Uterine smooth muscle cell (primary cell): ENCODE results near the gene HOXA13. TPM values are rescaled to one million over a fixed set of nuclear protein-coding genes. Genes with fewer than 3 reads are reported as not detected.

ENCODE experiments used
- total RNA-seq: library from RNA; depleted of rRNA; stranded (reverse); fragments of >200 nt; gene quantifications from 2 replicates; pipeline ENCODE4 v1.2.3, GENCODE V29; 2014

The HOXA13 gene
- total RNA-seq: 14.9 and 17.6 TPM in 2 replicates

GRCh38 chr7:27199849-27200760 lies at the start of gene HOXA13:
TSS of gene HOXA13 (minus strand) at chr7:27200091. CDS start at chr7:27200077, 14 bp downstream.

GRCh38 chr7:27242555-27243339 lies 42.9 kb upstream of the HOXA13 start, which contains the start of gene EVX1:
TSS of gene EVX1 (plus strand) at chr7:27242802. CDS start at chr7:27243031, 229 bp downstream.

GRCh38 chr7:27185013-27185853 lies 14.7 kb downstream of the HOXA13 start, which contains the start of gene HOXA11:
TSS of gene HOXA11 (minus strand) at chr7:27185232. CDS start at chr7:27185144, 88 bp downstream.

GRCh38 chr7:27173956-27174873 lies 25.7 kb downstream of the HOXA13 start, which contains the start of gene HOXA10:
TSS of gene HOXA10 (minus strand) at chr7:27174320. CDS start at chr7:27174306, 14 bp downstream.

GRCh38 chr7:27165089-27165995 lies 34.5 kb downstream of the HOXA13 start, which contains the start of gene HOXA9:
TSS of gene HOXA9 (minus strand) at chr7:27165537. CDS start at chr7:27165457, 80 bp downstream.

GRCh38 chr7:27156508-27156898 lies 43.4 kb downstream of the HOXA13 start, which contains the start of gene HOXA7:
TSS of gene HOXA7 (minus strand) at chr7:27156675. CDS start at chr7:27156545, 130 bp downstream.

GRCh38 chr7:27151931-27152815 lies 47.7 kb downstream of the HOXA13 start, which contains the start of gene HOXA3:
TSS of gene HOXA3 (minus strand) at chr7:27152583. CDS start at chr7:27110640, 41,943 bp downstream.

GRCh38 chr7:27147199-27148030 lies 52.5 kb downstream of the HOXA13 start, which contains the start of gene HOXA6:
TSS of gene HOXA6 (minus strand) at chr7:27147774. CDS start at chr7:27147749, 25 bp downstream.

Other genes starting within 250 kb of the HOXA13 start
- gene HOXA1, start 104.1 kb downstream of the HOXA13 start, total RNA-seq: under 0.01 and 0.11 TPM in 2 replicates
- under 0.01 TPM in 1 of 2 replicates, not detected in the other for gene HOXA2, start 97.4 kb downstream of the HOXA13 start, total RNA-seq
- 0.22 and 0.37 TPM in 2 replicates for gene HOXA4, start 69.3 kb downstream of the HOXA13 start, total RNA-seq
- gene HOXA5, start 56.4 kb downstream of the HOXA13 start, total RNA-seq: 0.66 and 0.75 TPM in 2 replicates
- gene HOXA6, start 52.3 kb downstream of the HOXA13 start, total RNA-seq: 0.37 and 1.7 TPM in 2 replicates
- under 0.01 and 1.2 TPM in 2 replicates for gene HOXA3, start 47.5 kb downstream of the HOXA13 start, total RNA-seq
- gene HOXA7, start 43.4 kb downstream of the HOXA13 start, total RNA-seq: 0.77 and 1.9 TPM in 2 replicates
- 8.6 and 13.6 TPM in 2 replicates for gene HOXA9, start 34.6 kb downstream of the HOXA13 start, total RNA-seq
- gene HOXA10, start 25.8 kb downstream of the HOXA13 start, total RNA-seq: 12.6 and 14.5 TPM in 2 replicates
- 12.4 and 17.5 TPM in 2 replicates for gene HOXA11, start 14.9 kb downstream of the HOXA13 start, total RNA-seq
- under 0.01 TPM in 1 of 2 replicates, not detected in the other for gene EVX1, start 42.7 kb upstream of the HOXA13 start, total RNA-seq